T-helper 17 cell (primary cell): Measurements from ENCODE around the gene GRIK3. TPM values are rescaled to one million over a fixed set of nuclear protein-coding genes. Genes with fewer than 3 reads are reported as not detected.

Experiments used
- ATAC-seq: fragments of 150-1000 bp; cut with Tn5 transposase; 2 replicates; pipeline ENCODE4 v1.10.0; 2021; ENCODE audit warnings: mild to moderate bottlenecking, moderate library complexity
- DNase-seq, 3 donors: peaks; one replicate each; pipeline versions ENCODE4 v3.0.0 to v3.0.0-alpha.2; 2020 to 2021
- H3K9me3 ChIP-seq: one replicate; pipeline ENCODE4 v1.7.0; 2013; ENCODE audit warnings: low read length, mild to moderate bottlenecking; ENCODE audit not compliant: control insufficient read depth, poor library complexity, severe bottlenecking
- H3K27ac Mint-ChIP-seq: one replicate; pipeline ENCODE4 v1.8.0; 2022; ENCODE audit warnings: mild to moderate bottlenecking, moderate library complexity, mixed read lengths
- H3K27me3 Mint-ChIP-seq: one replicate; pipeline ENCODE4 v1.8.0; 2022; ENCODE audit warnings: mixed read lengths
- H3K36me3 Mint-ChIP-seq: one replicate; pipeline ENCODE4 v1.8.0; 2022; ENCODE audit warnings: low read depth, mixed read lengths
- H3K4me1 Mint-ChIP-seq: one replicate; pipeline ENCODE4 v1.8.0; 2022; ENCODE audit warnings: mild to moderate bottlenecking, mixed read lengths
- H3K4me3 Mint-ChIP-seq: one replicate; pipeline ENCODE4 v1.8.0; 2022; ENCODE audit warnings: mild to moderate bottlenecking, moderate library complexity, mixed read lengths
- total RNA-seq, 4 donors: library from RNA in 2 of 4; stranded (reverse) in 2 of 4; gene quantifications; one replicate each; pipeline ENCODE4 v1.2.3 and lab custom pipeline; 2022 to 2026

The GRIK3 gene
- total RNA-seq, 2 donors from 2014 or later: not detected

DNA sequence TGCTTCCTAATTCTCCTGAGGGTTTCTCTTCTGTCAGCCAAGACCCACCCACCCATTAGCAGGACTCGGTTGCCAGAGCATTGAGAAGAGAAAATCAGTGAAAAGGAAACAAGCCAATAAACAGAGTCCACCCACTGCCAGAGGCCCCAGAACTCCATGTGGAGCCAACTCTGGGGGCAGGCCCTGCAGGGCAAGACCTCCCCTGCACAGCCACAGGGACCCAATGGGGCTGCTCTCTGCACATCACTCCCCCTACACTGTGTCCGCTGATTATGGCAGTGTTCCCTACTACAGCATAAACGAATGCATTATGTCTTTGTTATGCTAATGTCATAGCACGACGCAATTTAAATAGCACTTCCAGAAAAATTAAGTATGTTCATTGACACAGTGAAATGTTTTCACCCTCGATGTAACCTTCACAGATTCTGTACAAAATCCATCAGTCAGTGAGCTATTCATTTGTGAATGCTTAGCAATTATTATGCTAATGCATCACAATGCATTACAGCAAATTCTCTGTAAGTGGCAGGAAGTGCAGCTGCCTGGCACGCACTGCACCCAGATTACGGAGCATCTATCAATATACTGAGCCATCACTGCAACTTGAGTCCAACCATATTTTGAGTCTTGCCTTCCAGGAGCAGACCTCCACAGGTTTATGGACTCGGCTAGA is 56.4 kb downstream of the GRIK3 start:
- DNase-seq (no peak), ATAC-seq (no peak)
- Mint-ChIP-seq H3K4me1 (peaks cover 3% of the 10 kb centered on the region), H3K27ac (no peak overlapping the region), H3K4me3 (no peak overlapping the region), H3K36me3 (no peaks in the 10 kb centered on the region), H3K27me3 (peaks cover 70% of the 10 kb centered on the region)
- H3K9me3 ChIP-seq: no peaks in the 10 kb centered on the region

DNA sequence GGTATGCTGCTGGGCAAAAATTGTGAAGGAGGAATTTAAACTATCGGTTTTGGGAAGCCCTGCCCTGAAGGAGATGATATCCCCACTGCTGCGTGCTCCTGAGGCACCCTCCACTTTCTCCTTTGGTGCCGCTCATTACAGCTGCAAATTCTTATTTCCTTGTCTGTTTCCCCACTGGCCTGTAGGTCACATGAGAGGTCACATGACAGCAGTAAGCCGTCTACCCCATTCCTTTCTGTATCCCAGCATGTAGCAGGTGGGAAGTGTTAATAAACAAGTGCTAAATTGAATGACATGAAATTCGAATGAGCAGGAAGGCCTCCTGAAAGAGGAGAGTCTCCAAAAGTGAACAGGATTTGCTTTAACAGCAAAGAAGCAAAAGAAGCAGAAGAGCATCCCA is 58.7 kb downstream of the GRIK3 start:
- no peaks in the 10 kb centered on the region for H3K36me3 Mint-ChIP-seq
- DNase-seq: no peak
- H3K9me3 ChIP-seq: no peaks in the 10 kb centered on the region
- H3K4me3 Mint-ChIP-seq: no peak overlapping the region
- ATAC-seq: no peak
- H3K27me3 Mint-ChIP-seq: peaks cover 51% of the 10 kb centered on the region
- no peaks in the 10 kb centered on the region for H3K4me1 Mint-ChIP-seq
- no peak overlapping the region for H3K27ac Mint-ChIP-seq

DNA sequence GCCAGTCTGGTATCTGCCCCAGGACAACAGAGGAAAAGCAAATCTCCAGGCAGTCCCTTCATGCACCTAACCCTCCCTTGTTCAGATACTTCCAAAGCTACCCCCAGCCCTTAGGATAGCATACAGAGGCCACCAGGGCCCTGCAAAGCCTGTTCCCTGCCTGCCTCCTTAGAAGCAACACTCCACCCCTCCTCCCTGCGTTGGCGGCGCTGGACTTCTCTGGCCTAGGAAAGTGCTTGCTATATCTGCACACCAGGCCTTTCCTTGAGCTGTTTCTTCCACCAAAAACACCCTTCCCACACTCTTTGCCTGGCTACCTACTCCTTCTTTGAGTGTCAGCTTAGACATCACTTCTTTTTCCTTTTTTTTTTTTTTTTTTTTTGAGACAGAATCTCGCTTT is 61.3 kb downstream of the GRIK3 start:
- Mint-ChIP-seq H3K27me3 (peaks cover 27% of the 10 kb centered on the region), H3K4me1 (no peaks in the 10 kb centered on the region), H3K27ac (no peak overlapping the region), H3K4me3 (no peak overlapping the region), H3K36me3 (no peaks in the 10 kb centered on the region)
- ATAC-seq (no peak), DNase-seq (no peak)
- no peaks in the 10 kb centered on the region for H3K9me3 ChIP-seq

DNA sequence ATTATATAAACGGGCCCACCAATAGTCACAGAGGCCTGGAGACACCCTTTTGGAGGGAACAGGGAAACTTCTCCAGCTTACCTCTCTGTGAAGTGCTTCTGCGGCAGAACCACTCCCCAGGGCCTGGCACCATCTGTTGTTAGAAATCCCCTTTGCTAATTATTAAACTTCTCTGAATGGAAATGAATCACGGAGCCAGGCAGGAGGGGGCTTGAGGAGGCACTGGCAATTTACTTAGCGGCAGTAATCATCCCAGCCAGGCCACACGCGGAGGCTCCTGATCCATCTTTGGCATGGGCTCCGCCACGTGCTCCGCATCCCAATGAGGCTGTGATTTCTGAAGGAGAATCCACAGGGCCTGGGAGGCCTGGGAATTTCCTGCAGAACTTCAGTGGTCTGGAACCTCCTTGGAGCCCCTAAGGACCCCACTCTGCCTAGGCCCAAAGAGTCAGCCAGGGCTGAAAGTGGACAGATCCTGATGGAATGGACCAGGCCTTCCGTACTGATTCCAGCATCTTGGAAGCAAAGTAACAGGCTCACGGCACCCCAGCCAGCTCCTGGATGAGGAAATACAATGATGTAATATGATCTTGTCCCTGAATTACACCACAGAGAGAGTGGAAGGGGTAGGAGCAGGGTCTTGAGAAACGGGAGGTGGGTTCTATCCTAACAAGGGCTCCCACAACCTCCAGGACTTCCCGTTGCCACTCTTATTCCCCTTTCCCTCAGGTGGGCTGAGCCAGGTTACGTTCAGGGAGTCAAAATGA is 62.3 kb downstream of the GRIK3 start:
- Mint-ChIP-seq H3K27ac (no peak overlapping the region), H3K27me3 (peaks cover 17% of the 10 kb centered on the region), H3K36me3 (no peaks in the 10 kb centered on the region), H3K4me3 (no peak overlapping the region), H3K4me1 (no peaks in the 10 kb centered on the region)
- no peaks in the 10 kb centered on the region for H3K9me3 ChIP-seq
- no peak for DNase-seq
- ATAC-seq: no peak

DNA sequence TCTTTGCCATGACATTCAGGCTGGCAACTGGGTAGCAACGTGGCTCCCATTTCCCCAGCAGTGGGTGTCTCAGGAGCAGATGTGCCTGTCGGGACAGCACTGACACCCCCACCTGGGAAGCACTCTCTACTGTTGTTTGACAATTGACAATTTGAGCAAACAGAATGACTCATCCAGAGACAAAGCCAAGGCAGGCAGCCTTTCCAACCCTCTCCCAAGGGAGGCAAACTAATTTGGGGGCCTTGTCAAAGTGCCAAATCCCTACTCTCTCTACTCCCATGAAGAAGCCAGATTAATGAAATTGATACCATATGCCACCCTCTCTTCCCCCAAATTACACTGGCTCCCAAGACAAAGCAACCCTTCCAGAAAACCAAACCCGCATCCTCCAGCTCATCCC is 65.6 kb downstream of the GRIK3 start:
- Mint-ChIP-seq H3K27me3 (no peaks in the 10 kb centered on the region), H3K27ac (no peak overlapping the region), H3K4me1 (no peaks in the 10 kb centered on the region), H3K4me3 (no peak overlapping the region), H3K36me3 (no peaks in the 10 kb centered on the region)
- no peak for ATAC-seq
- DNase-seq: no peak
- H3K9me3 ChIP-seq: no peaks in the 10 kb centered on the region

DNA sequence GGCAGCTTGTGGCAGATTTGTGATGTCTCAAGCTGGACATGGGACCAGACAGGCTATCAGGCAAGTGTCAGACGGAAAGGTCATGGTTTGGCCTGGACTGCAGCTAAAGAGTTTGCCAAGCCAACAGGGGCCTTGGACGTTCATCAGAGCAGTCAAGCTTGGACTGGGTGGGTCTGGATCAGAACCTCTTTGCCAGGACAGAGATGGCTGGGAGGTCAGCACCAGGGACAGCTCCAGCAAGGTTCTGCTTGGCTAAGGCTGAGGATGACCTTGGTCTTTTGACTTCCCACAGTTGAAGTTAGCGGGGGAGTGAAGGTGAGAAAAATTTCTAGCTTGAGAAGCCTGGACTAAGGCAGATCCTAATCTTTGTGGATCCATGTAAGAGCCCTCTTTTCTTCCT is 68.1 kb downstream of the GRIK3 start:
- Mint-ChIP-seq H3K27me3 (peaks cover 11% of the 10 kb centered on the region), H3K27ac (no peak overlapping the region), H3K4me3 (no peak overlapping the region), H3K36me3 (no peaks in the 10 kb centered on the region), H3K4me1 (no peaks in the 10 kb centered on the region)
- DNase-seq (no peak), ATAC-seq (no peak)
- H3K9me3 ChIP-seq: no peaks in the 10 kb centered on the region

DNA sequence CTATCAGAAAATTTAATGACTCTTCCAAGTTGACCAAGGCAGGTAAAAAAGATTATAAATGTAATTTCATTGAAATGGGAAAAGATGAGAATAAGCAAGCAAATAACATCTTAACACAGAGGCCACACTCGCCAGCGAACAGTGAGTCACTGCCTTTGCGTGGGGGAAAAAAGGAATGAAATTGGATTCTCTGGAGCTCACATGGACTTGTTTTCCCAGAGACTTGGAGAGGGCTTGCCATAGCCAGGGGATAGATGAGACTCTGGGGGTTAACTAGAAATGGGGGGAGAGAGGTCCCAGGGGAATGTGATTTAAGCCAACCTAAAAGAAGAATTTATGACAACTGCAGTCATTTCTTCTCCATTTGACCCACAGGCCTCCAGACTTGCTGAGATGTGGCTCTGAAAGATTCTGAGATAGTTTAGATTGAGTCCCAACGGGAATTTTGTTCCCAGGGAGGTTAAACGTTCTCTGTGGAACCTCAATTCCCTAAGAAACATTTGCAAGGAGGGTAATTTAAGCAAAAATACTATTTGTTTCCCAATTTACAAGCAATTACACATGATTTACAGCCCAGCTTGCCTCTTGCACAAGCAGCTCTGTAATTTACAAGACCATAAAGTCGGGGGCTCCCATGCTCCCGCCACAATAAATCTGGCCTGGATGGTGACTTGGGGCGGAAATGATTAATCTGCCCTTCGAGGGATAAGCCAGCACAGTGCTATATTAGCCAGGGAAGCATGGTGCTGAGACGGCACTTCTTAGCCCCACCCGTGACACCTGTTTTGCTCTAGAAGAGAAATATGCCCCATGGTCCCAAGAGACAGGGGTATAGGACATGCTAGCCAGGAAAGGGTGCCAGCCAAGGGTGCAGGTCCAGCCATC is 68.8 kb downstream of the GRIK3 start:
- Mint-ChIP-seq H3K27me3 (peaks cover 18% of the 10 kb centered on the region), H3K36me3 (no peaks in the 10 kb centered on the region), H3K4me3 (no peak overlapping the region), H3K27ac (no peak overlapping the region), H3K4me1 (no peaks in the 10 kb centered on the region)
- no peak for DNase-seq
- no peaks in the 10 kb centered on the region for H3K9me3 ChIP-seq
- no peak for ATAC-seq

DNA sequence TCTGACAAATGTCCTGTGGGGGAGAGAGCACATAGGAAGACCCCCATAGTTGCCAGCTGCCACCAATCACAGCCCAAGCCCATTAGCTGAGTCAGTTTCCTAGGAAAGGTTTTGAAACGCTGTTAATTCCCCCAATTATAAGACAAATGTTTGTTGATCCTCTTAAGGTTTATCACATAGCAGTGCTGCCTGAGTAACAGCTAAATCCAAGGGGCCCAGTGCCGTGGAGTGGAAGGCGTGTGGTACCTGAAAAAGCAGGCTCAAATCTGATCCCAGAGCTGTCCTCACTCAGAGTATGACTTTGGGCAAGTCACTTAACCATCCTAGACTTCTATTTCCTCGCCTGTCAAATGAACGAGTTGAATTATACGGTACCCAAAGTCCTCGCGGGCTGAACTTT is 69.5 kb downstream of the GRIK3 start:
- Mint-ChIP-seq H3K36me3 (no peaks in the 10 kb centered on the region), H3K27ac (no peak overlapping the region), H3K27me3 (peaks cover 22% of the 10 kb centered on the region), H3K4me1 (no peaks in the 10 kb centered on the region), H3K4me3 (no peak overlapping the region)
- H3K9me3 ChIP-seq: no peaks in the 10 kb centered on the region
- DNase-seq (no peak), ATAC-seq (no peak)

DNA sequence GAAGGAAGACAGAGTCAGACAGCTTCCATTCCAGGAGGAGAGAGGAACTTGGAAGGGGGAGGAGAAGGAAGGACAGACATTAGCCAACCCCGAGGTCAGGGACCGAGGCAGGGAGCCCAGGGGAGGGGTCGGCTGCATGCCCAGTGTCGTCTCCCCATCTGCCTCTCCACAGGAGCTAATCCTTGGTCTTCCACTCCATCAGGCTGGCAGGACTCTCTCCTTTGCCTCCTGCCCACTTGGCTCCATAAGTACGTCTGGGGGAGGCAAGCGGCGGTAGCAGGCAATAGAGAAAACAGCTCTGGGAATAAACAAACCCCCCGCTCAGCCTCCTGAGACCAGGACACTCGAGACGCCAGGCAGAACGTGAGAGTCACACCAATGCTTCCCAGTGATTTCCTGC is 71.3 kb downstream of the GRIK3 start:
- Mint-ChIP-seq H3K4me3 (no peak overlapping the region), H3K36me3 (no peaks in the 10 kb centered on the region), H3K27ac (no peak overlapping the region), H3K27me3 (peaks cover 22% of the 10 kb centered on the region), H3K4me1 (no peaks in the 10 kb centered on the region)
- no peak for DNase-seq
- no peaks in the 10 kb centered on the region for H3K9me3 ChIP-seq
- ATAC-seq: no peak

DNA sequence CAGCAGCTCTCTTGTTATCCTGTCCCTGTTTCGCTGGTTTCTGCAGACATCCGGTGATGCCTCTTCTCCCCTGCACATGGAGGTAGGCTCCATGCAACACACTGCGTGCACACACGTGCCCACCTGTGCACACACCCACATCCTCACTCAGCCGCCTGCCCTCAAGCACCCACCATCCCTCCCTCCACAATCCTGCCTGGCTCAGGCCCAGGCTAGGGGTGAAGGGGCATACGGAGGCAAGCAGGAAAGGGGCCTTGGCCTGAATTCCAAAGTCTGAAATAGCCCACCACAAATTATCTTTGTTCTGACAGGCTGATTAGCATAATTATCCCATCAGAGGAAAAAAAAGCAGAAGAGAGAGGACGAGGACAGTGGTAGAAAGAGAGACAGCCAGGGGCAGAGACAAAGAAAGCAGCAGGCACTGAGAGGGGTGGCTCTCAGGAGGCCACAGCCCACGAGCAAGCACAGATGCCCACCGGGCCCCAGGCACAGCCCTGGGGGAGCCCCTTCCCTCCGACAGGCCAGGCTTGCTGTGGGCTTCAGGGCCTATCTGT is 73.2 kb downstream of the GRIK3 start:
- no peak for DNase-seq
- H3K36me3 Mint-ChIP-seq: no peaks in the 10 kb centered on the region
- no peaks in the 10 kb centered on the region for H3K4me1 Mint-ChIP-seq
- no peak for ATAC-seq
- H3K27ac Mint-ChIP-seq: no peak overlapping the region
- H3K9me3 ChIP-seq: no peaks in the 10 kb centered on the region
- peaks cover 22% of the 10 kb centered on the region for H3K27me3 Mint-ChIP-seq
- no peak overlapping the region for H3K4me3 Mint-ChIP-seq

DNA sequence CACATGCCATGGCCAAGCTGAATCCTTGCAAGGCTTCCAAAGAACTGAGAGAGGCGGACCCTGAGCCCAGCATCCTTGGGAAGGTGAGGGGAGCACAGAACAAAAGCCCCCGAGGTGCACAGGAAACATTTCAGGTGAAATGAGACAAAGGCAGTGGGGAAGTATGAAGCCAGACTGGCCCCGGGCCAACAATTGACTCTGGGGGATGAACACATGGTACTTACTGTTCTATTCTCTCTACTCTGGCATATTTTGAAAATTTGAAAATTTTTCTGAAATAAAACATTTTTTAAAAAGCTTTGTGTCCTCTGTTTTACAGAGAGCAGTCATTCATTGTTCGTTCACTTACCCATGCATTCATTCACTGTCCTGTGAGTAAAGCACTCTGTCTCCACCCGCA is 77.7 kb downstream of the GRIK3 start:
- Mint-ChIP-seq H3K4me1 (no peaks in the 10 kb centered on the region), H3K4me3 (no peak overlapping the region), H3K27me3 (peaks cover 44% of the 10 kb centered on the region), H3K36me3 (peaks cover 3% of the 10 kb centered on the region), H3K27ac (no peak overlapping the region)
- ATAC-seq (no peak), DNase-seq (no peak)
- no peaks in the 10 kb centered on the region for H3K9me3 ChIP-seq

DNA sequence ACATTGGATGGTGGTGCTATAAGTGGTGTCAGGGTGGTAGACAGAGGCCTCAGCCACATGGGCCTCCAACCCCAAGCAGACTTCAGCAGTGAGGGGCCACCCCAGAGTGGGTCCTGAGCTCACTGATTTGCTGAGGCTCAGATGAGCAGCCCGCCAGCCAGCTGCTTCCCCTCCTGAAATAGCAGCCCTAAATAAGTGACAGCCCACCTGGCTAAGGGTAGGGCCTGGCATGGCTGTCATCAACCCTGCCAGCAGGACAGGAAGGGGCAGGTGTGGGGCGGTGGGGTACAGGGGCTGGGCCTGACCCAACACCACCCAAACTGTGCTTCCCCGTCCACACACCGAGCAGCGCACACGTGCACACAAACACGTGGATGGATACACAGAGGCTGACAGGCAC is 79.3 kb downstream of the GRIK3 start:
- Mint-ChIP-seq H3K27ac (no peak overlapping the region), H3K4me1 (peaks cover 2% of the 10 kb centered on the region), H3K36me3 (peaks cover 3% of the 10 kb centered on the region), H3K27me3 (peaks cover 42% of the 10 kb centered on the region), H3K4me3 (no peak overlapping the region)
- DNase-seq (no peak), ATAC-seq (no peak)
- no peaks in the 10 kb centered on the region for H3K9me3 ChIP-seq

DNA sequence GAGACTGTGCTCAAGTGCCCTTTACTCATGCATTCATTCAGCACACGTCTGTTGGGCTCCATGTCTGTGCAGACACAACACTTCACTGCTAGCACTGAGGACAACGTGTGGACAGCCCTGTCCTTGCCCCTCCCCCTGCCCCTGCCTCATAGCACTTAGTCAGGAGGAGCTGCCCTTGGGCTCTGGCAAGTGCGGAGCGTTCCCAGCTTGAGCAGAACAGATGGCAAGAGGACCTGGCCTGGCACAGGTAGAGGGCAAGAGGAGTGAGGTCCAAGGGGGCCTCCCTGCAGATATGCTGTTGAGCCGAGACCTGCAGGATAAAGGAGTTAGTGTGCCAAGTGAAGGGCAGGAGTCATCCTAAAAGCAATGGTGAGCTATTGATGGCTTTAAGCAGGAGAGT is 81.3 kb downstream of the GRIK3 start:
- H3K9me3 ChIP-seq: no peaks in the 10 kb centered on the region
- Mint-ChIP-seq H3K27me3 (peaks cover 59% of the 10 kb centered on the region), H3K4me3 (no peak overlapping the region), H3K27ac (no peak overlapping the region), H3K36me3 (peaks cover 3% of the 10 kb centered on the region), H3K4me1 (peaks cover 2% of the 10 kb centered on the region)
- no peak for ATAC-seq
- no peak for DNase-seq
